ENCODE measurements around the gene PGPEP1. TPM values are rescaled to one million over a fixed set of nuclear protein-coding genes. Genes with fewer than 3 reads are reported as not detected.
"Not testable (repeated sequence)": the region's sequence is repeated elsewhere in the genome, so short reads cannot be mapped to it uniquely, and the experiment has no call there.

PGPEP1 gene
- total RNA-seq, 1 experiment from 2014 or later, result 4.6 TPM

DNA sequence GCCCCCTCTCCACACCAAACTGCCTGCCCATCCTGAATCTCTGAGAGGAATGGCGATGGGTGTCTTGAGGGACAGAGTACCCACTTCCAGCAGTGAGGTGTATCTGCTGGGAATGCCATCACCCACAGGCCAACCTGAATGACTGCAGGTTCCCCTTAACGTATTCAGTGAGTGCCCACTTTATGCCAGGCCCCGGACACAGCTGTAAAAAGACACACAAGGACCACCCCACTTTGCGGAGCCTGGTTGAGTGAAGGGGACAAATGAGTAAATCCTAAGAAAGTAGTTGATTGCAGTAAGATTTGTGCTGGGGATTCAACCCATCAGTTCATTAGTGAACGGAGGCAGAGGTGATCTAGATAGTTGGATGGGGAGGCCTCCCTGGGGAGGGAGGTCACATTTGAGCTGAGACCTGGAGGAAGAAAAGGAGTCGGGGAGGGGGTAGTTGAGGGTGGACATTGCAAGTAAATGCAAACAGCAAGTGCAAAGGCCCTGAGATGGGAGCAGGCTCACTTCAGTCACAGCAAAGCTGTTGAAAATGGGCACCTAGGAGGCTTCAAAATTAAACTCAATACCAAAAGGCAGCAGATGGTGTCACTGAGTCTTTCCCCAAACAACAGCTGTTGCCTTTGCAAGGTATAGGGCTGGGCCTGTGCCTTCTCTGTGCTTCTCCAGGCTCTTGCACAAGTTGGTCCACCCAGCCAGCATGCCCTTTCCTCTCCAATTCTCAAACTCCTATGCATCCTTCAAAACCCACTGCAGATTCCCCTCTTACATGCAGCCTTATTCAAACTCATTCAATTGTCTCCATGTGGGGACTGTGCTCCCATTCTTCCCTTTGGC is 49.9 kb downstream of the PGPEP1 start:
- no peak for DNase-seq (ENCODE audit: low read depth)

DNA sequence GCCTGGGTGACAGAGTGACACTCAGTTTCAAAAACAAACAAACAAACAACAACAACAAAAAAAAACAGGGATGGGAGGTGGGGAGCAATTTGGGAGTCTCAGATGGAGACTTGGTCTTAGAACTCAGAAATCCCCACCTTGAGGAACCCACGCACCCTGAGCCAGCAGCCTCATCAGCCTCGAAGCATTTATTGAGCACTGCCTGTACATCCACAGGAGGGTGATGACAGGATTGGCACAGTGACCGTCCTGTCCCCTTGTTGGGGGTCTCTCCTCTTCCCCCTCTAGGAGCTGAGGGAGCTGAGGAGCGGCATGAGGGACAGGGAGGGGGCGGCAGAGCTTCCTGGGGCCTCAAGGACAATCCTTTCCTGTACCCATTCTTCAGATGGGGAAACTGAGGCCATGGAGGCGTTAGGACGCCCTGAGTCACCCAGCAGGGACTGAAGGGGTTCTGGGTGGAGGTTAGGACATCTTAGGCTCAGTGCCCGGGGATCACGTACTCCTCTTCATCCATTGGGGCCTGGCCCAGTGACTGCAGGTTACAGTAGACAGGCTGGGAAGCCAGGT is 51.2 kb downstream of the PGPEP1 start:
- DNase-seq (ENCODE audit: low read depth), result no peak

DNA sequence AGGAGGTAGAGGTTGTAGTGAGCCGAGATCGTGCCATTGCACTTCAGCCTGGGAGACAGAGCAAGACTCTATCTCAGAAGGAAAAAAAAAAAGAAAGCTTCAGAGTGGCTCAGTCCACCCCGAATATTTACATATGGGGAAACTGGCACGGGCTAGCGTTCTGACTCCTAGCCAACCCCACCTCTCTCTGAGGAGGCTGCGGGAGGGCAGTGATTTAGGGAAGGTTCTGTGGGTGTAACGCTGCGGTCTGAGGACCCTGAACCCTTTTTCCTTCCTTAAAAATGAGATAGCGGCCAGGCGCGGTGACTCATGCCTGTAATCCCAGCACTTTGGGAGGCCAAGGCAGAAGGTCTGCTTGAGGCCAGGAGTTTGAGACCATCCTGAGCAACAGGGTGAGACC is 52.0 kb downstream of the PGPEP1 start:
- peak; percentile 82 for DNase-seq (ENCODE audit: low read depth)

DNA sequence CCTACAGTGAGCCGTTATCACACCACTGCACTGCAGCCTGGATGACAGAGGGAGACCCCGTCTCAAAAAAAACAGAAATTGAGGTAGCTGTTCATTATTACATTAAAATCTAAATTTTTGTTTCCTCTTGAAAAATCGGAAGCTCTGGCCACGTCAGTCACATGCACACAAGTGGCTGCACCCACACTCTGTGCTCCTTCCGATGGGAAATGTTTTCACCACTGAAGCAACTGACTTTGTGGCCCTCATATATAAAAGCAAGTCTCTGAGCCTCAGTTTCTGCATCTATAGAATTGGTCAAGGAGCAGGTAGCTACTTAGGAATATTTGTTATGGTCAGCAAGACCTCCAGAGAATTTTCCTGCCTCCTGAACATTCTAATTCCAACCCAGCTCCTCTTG is 52.5 kb downstream of the PGPEP1 start:
- no peak for DNase-seq (ENCODE audit: low read depth)

DNA sequence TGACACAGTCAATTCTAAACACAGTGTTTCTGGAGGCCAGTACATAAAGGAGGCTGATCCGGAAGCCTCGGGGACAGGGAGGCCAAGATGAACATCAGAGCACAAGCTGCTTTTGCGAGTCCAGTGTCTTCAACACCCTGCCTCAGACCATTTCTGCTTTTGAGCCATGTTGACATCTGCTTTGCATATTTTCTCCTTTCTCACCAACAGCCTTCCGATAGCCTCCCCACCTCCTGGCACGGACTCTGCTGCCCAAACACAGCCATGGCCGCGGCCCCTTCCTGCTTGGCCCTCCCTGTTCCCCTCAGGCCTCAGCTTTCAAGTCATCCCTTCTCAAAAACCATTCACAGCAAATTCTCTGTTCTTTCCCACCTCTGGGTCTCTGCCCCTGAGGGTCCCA is 53.4 kb downstream of the PGPEP1 start:
- no peak for DNase-seq (ENCODE audit: low read depth)

DNA sequence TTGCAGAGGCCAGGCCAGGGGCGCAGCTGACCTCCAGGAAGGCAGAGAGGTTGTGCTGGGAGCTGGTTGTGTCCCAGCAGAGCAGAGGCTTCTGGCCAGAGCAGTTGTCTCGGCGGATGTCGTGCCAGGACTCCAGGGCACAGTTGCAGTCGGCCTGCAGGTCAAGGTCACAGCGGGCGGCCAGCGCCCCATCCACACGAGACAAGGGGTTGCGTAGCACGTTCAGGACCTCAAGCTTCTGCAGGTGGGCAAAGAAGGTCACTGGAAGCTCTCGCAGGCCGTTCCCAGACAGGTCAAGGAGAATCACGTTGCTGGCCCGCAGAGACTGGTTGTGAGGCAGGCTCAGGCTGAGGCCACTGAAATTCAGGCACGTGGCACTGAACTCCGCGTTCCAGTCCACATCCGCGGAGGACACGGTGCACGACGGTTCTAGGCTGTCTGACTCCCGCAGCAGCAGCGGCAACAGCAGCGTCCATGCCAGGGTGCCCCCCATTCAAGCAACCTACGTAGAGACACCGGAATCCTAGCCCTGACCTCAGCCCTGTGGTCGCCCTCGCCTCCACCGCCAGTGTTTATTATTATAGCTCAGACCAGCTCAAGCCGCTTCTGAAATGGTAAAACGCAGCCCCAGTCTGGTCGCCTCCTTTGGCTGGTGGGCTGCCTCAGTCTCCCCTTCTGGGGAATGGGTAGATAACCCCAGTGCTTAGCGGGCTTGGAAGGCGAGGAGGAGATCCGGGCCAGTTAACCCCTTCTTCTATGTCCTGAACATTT is 56.3 kb downstream of the PGPEP1 start:
- no peak for DNase-seq (ENCODE audit: low read depth)

DNA sequence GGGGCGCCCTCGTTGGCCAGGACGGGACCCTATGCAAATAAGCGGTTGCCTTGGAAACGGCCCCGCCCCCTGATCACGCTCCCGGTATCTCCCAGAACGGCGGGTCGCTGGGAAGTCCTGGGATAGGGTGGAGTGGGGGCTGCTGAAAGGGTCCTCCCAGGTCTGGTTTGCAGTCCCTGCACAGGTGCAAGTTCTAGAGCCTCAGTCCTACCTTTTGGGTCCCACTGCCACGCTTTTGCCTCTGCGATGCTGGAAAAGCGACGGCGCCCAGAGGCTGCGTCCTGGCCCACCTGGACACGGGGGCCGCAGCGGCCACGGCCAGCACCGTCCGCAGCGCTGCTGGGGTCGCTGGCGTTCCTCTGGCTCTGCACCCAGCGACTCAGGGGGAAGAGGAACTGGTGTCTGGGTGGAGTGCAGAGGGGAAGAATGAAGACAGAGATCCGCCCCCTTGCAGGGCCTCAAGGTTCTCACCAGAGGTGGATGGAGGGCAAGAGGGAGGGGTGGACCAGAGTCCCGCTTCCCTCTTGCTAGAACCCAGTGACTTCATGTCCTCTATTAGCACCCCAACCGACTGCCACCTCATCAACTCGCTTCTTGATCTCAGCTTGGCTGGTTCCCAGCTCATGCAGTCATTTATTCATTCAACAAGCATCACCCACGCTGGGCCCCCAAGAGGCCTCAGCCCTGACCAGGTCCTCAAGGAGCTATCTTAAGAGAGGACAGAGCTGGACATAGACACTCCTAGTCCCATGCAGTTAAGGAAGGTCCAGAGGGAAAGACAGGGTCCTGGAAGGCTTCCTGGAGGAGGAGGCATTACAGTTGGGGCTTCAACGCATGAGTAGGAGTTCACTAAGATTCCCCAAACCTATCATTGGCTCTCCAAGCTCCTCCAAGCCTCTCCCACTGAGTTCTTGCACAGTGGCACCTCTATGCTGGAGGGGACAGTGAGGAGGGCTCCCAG is 57.1 kb downstream of the PGPEP1 start, which contains the start of gene LRRC25:
Gene LRRC25 (minus strand): TSS at position 381 of the 961 bp plus-strand sequence. CDS start 659 bp downstream, outside the sequence.
- no peak for DNase-seq (ENCODE audit: low read depth)

DNA sequence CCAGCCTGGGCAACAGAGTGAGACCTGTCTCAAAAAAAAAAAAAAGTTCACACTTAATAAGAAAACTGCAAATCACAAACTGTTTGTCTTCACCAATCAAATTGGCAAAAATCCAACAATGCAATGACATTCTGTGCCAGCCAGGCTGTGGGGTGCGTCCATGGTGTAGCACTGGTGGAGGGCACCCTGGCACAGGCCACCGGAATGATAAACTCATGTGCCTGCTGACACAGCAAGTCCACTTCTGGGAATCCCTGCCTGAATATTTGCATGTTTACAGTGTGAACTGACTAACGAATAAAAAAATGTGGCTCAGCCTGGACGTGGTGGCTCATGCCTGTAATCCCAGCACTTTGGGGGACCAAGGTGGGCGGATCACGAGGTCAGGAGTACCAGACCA is 58.6 kb downstream of the PGPEP1 start:
- peak; percentile 31 for DNase-seq (ENCODE audit: low read depth)

DNA sequence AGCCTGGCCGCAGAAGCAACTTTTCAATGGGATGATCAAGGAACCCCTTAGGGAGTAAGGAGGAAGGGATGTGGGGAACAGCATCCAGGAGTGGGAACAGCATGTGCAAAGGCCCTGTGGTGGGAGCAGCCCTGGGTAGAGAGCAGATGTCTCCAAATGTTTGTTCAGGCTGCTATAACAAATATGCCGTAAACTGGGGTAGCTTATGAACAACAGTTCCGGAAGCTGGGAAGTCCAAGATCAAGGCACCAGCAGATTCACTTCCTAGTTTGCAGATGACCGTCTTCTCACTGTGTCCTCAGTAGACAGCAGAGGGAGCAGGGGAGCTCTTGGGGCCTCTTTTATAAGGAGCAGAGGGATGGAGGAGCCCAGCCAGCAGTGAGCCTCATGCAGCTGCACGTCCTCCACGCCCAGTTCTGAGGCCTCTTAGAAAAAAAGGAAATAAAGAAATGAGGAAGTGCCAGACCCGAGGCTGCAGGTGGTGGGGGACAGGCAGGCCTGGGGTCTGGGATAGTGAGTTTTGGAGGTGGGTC is 61.2 kb downstream of the PGPEP1 start:
- DNase-seq (ENCODE audit: low read depth), result no peak

DNA sequence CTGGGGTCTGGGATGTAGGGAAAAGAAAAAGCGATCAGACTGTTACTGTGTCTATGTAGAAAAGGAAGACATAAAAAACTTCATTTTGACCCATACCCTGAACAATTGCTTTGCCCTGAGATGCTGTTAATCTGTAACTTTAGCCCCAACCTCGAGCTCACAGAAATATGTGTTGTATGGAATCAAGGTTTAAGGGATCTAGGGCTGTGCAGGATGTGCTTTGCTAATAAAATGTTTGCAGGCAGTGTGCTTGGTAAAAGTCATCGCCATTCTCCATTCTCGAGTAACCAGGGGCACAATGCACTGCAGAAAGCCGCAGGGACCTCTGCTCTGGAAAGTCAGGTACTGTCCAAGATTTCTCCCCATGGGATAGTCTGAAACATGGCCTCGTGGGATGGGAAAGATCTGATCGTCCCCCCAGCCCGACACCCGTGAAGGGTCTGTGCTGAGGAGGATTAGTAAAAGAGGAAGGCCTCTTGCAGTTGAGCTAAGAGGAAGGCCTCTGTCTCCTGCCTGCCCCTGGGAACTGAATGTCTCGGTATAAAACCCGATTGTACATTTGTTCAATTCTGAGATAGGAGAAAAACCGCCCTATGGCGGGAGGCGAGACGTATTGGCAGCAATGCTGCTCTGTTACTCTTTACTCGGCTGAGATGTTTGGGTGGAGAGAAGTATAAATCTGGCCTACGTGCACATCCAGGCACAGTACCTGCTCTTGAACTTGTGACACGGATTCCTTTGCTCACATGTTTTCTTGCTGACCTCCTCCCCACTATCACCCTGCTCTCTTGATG is 62.3 kb downstream of the PGPEP1 start:
- DNase-seq (ENCODE audit: low read depth), result not testable (repeated sequence)

DNA sequence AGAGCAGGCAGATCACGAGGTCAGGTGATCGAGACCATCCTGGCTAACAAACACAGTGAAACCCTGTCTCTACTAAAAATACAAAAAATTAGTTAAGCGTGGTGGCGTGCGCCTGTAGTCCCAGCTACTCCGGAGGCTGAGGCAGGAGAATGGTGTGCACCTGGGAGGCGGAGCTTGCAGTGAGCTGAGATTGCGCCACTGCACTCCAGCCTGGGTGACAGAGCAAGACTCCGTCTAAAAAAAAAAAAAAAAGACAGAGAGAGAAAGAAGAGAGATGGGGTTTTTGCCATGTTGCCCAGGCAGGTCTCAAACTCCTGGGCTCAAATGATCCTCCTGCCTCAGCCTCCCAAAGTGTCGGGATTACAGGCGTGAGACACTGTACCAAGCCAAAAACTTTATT is 65.4 kb downstream of the PGPEP1 start:
- not testable (repeated sequence) for DNase-seq (ENCODE audit: low read depth)

DNA sequence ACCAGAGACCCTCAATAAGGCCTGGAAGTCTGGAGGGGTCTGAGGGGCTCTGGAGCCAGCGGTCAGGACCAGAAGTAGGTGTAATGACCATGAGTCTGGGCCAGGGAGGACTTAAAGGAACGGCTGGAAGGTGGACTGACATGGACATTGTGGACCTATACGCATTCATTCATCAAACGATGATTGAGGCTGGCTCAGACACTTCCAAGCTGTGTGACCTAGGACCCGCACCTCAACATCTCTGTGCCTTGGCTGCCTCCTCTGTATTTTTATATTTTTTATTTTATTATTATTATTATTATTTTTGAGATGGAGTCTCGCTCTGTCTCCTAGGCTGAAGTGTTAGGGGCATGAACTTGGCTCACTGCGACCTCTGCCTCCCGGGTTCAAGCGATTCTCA is 66.4 kb downstream of the PGPEP1 start:
- DNase-seq (ENCODE audit: low read depth), result no peak

DNA sequence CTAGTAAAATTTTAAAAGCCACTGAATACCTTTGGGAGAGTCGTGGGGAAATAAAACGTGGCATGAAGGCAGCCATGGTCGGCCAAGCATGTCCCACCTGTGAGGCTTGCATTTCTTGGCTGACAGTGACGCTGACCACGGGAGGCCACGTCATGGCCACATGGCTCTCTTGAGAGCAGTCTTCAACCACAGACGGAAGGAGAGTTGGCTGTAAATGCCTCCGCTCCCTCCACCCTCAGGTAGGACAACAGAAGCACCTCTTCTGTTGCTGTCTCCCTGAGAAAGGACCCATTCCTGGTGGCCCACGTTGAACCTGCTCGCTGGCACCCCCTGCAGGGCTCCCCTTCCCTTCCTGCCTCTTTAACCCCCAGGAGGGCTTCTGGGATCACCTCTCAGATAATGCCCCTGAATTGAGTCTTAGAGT is 67.7 kb downstream of the PGPEP1 start:
- peak; percentile 53 for DNase-seq (ENCODE audit: low read depth)

DNA sequence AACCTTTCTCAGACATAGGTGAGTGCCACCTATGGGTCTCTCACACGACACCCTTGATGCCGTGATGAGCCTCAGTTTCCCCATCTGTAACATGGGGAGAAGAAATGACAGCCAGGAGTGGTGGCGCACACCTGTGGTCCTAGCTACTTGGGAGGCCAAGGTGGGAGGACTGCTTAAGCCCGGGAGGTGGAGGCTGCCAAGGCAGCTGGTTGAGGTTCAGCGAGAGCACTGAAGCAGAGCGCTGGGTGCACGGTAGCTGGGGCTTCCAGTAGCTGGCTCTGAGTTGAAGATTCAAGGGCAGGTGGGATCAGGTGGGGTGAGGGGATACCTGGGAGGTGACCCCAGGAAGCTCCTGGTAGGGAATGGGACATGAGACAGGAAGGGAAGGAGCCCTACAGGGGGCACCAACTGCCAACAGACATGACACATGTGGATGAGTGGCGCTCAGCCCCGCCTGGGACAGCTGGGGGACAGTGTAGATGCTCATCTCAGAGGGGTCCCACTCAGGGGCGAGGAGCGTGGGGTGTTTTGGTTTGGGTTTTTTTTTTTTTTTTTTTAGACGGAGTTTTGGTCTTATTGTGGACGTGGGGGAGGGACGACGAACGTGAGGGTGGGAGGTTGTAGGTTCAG is 72.3 kb downstream of the PGPEP1 start:
- DNase-seq (ENCODE audit: low read depth), result no peak

DNA sequence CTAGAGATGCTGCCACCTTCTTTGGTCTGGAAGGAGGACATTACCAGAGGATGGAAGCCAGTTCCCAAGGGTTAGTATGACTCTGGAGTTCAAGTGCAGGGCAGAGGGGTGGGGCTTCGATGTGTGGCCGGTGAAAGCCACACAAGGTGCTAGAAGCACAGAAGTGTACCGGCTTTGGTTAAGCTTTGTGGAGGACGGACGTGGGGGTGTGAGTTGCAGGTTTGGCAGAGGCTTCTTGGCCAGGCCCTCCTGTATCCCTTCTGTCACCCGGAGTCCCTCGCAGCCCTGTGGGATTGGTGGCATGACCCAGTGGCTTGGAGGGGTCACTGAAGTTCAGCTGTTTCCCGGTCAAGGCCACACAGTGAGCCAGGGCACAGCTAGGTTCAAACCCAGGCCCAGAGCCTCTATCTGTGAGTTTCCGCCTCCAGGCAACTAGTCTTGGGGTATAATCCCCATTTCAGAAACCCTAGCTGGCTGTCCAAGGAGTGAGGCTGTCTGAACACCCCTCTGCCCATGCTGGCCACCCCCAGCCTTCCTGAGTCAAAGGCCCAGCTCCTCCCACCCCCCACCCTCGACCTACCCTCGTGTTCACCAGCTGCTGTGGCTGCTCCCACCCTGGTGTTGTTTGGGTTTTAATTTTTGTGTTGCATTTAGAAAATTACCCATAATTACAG is 74.2 kb downstream of the PGPEP1 start:
- peak; percentile 69 for DNase-seq (ENCODE audit: low read depth)

DNA sequence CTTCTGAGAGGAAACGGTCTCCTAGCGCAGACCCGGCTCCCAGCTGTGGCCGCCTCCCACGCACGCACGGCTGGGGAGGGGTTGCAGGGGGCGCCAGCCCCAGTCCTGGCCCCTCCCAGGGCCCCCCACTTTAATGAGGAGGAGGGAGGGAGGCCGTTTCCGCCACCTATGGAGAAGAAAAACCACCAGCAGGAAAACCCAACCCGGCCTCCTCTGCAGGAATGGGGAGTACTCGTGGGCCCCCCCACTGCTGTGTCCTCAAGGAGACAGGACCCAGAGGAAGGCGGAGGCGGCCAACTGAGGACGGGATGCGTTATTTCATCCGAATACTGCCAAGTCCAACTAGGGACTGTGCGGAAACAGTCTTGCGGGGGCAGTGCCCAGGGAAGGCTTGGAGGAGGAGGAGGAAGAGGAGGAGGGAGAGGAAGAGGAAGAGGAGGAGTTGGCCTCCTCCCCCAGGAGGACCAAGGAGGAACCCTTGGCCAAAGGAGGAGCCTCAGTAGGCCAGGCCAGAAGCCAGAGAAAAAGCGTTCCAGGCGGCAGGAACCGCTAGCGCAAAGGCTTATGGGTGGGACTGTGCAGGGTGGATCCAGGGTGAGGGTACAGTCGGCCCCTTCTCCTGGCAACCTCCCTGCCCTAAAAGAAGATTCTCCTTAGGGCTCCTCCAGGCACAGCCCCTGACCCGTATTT is 74.9 kb downstream of the PGPEP1 start:
- DNase-seq (ENCODE audit: low read depth), result peak; percentile 80

DNA sequence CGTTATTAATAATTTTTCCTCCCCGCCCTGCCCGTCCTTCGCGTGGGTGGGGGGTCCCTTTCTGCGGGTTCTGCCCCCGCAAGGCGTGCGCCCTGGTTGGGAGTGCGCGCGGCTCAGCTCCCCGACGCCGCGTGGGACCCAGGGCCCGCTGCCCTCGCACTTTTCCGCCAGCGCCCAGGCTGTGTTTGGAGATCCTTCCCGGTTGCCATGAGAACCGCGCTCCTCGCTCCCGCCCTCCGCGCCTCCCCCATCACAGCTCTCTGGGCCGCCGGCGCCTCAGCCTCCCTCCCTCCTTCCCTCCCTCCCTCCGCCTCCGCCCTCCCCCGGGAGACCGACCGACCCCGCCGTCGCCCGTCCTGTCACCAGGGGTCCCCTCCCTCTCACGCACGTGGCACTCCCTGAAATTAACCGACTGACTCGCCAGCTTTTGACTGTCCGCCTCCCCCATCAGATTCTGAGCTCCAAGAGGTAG is 76.4 kb downstream of the PGPEP1 start:
- peak; percentile 93 for DNase-seq (ENCODE audit: low read depth)

DNA sequence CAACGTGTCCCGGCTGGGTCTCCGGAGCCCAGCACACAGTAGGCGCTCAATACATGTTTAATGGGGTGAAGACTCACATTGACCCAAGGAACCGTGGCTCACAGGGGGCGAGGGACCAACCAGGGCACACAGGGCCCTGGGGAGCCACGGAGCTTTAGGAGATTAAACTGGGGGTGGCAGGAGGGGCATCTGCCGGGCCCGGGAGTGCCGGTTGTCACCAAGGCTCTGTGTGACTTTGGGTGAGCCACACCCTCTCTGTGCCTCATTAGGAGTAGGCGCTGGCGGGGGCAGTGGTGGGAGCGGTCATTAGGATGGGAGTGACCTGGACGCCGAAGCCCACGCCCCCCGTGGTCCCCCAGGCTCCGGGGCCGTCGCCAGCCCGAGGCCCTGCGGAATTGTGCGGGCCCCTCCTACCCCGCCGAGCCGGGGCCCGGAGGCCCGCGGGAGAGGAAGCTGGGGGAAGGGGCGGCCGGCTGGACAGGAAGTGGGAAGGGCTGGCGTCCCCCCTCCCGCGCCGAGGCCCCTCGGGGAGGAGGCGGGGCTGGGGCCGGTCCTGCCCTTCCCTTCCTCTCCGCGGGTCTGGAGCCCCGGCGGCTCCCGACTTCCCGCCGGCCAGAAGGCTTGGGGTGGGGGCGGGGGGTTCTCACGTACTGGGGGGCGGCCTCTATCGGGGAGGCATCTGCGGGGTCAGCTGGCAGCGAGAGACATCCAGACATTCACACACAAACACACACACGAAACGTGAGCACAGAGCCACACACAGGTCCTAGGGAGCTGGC is 77.0 kb downstream of the PGPEP1 start:
- DNase-seq (ENCODE audit: low read depth), result peak; percentile 91

All from Daoy (cell line).